ENCODE results near the gene COL13A1. TPM values are rescaled to one million over a fixed set of nuclear protein-coding genes. Genes with fewer than 3 reads are reported as not detected.

COL13A1 gene
- total and polyA plus RNA-seq, 2 of the 8 experiments (the other 6 are each of a cell fraction or from before 2014, with no cell fraction given), result 2.6 to 5.2 TPM

DNA sequence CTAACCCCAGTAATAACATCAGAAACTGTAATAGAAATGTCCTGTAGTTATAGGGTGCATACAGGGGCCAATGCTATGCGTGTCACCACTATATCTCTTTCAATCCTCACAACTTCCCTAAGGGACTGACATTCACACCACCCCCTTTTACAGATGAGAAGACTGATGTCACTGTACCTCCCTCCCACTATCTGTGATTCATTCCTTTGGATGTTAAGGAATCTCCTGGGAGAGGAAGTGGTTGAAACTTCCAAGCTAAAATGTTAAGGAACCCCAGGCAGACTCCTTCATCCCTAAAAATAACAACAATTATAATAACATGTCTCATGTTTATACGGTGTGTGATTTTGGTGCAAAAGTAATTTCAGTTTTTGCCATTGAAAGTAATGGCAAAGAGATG lies 5.4 kb downstream of the COL13A1 start (continued):
- TF ChIP-seq SAP30 (IDR thresholded peaks at IDR 0.05; ENCODE audit: insufficient read depth, insufficient replicate concordance, low read length), result no peak
- TF ChIP-seq, protein P1, sequence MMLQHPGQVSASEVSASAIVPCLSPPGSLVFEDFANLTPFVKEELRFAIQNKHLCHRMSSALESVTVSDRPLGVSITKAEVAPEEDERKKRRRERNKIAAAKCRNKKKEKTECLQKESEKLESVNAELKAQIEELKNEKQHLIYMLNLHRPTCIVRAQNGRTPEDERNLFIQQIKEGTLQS (IDR thresholded peaks at IDR 0.05; ENCODE audit: insufficient read depth, low read depth, low read length), result no peak
- no peak for TF ChIP-seq HDAC2 (IDR thresholded peaks at IDR 0.05; ENCODE audit: borderline replicate concordance in 1 of 2, low read depth in 2 of 2, low read length in 2 of 2)
- no peak for TF ChIP-seq CHD1 (IDR thresholded peaks at IDR 0.05; ENCODE audit: low read depth, low read length)

All from H1 (cell line).